Activated T-cell treated with anti-CD3 and anti-CD28 coated beads, Interleukin-2, amount 50 U/mL, for 1 hour (primary cell): ENCODE measurements around the gene MUC5B.
"Not testable (repeated sequence)": the region's sequence is repeated elsewhere in the genome, so short reads cannot be mapped to it uniquely, and the experiment has no call there.

Source experiments
- DNase-seq: peaks from one replicate; pipeline ENCODE4 v3.0.0-alpha.2; 2020

The MUC5B gene

DNA sequence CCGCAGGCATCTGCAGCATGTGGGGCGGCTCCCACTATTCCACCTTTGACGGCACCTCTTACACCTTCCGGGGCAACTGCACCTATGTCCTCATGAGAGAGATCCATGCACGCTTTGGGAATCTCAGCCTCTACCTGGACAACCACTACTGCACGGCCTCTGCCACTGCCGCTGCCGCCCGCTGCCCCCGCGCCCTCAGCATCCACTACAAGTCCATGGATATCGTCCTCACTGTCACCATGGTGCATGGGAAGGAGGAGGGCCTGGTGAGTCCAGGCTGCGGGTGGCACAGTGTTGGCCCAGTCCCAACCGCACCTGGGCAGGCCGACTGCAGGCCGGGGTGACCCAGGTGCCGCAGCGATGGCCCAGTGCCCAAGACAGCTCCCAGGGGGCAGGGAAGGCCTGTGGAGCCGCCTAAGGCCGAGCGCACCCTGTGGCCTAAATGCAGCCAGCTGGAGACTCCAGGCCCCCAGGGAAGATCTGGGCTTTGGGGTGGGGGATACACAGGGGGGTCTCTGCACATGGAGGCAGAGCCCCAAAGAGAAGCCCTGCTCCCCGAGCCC lies 31.3 kb downstream of the MUC5B start:
- DNase-seq: no peak

DNA sequence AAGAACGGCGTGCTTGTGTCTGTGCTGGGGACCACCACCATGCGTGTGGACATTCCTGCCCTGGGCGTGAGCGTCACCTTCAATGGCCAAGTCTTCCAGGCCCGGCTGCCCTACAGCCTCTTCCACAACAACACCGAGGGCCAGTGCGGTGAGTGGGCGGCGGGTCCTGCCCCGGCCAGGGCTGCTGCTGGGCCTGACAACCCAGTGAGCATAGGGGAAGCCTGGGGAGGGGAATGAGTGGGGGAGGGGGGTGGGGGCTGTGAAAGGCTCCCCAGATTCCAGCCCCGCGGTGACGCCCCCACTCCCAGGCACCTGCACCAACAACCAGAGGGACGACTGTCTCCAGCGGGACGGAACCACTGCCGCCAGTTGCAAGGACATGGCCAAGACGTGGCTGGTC lies 31.9 kb downstream of the MUC5B start:
- DNase-seq: no peak

DNA sequence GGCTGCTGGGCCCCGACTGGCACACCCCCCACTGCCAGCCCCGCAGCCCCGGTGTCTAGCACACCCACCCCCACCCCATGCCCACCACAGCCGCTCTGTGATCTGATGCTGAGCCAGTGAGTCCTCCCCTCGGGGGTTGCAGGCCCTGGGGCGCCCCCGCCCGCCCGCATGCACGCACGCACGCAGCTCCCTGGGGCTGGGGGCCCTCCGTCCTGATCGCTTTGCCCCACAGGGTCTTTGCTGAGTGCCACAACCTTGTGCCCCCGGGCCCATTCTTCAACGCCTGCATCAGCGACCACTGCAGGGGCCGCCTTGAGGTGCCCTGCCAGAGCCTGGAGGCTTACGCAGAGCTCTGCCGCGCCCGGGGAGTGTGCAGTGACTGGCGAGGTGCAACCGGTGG lies 32.3 kb downstream of the MUC5B start:
- no peak for DNase-seq

- no peak for DNase-seq
These were observed 33.6 kb downstream of the MUC5B start for GRCh38 chr11:1256257-1257045.

DNA sequence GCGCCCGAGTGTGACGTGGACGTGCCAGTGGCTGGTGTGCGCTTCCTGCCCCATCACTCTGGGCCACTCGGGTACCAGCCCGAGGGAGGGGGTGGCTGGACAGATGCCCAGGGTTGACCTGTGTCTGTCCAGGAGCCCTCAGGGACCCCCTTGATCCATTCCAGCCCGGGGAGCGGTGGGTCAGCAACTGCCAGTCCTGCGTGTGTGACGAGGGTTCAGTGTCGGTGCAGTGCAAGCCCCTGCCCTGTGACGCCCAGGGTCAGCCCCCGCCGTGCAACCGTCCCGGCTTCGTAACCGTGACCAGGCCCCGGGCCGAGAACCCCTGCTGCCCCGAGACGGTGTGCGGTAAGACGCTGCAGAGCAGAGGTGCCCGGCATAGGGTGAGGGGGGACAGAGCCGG lies 34.5 kb downstream of the MUC5B start:
- no peak for DNase-seq

DNA sequence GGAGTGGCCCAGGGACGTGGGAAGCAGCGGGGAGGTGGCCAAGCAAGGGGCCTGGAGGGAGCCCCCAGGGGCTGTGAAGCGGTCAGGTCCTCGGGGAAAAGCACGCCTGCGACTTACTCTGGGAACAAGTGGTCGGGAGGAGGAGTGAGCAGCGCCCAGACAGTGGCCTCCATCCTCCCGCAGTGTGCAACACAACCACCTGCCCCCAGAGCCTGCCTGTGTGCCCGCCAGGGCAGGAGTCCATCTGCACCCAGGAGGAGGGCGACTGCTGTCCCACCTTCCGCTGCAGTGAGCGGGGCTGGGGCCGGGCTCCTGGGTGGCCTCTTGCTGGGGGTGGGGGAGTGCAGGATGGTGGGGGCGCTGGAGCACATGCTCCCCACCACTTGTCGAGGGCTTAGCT lies 35.0 kb downstream of the MUC5B start:
- no peak for DNase-seq

GRCh38 chr11:1258401-1259075 lies 35.7 kb downstream of the MUC5B start:
- DNase-seq: no peak

DNA sequence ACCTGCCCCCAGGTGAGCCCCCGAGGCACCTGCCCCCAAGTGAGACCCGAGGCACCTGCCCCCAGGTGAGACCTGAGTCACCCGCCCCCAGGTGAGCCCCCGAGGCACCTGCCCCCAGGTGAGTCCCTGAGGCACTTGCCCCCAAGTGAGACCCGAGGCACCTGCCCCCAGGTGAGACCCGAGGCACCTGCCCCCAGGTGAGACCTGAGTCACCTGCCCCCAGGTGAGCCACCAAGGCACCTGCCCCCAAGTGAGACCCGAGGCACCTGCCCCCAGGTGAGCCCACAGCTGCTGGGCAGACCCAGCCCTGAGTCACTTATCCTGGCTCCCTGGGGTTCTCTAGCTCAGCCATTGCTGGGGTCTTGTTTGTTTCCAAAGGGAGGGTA lies 36.2 kb downstream of the MUC5B start:
- no peak for DNase-seq

DNA sequence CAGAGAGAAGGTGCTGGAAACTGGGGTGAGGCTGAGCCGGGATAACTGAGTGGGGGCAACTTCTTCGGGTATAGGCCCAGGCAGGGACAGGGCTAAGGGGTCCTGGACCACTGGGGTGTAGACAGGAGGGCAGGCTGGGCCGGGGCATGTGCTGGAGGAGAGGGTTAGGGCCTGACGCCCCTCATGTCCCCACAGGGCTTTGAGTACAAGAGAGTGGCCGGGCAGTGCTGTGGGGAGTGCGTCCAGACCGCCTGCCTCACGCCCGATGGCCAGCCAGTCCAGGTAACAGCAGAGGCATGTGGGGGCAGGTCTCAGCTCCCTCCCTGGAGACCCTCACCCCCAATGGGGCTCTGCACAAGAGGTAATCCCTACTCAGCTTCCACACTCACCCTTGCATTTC lies 36.7 kb downstream of the MUC5B start:
- DNase-seq: no peak

GRCh38 chr11:1260023-1260501 lies 37.2 kb downstream of the MUC5B start:
- DNase-seq: peak; percentile 57

DNA sequence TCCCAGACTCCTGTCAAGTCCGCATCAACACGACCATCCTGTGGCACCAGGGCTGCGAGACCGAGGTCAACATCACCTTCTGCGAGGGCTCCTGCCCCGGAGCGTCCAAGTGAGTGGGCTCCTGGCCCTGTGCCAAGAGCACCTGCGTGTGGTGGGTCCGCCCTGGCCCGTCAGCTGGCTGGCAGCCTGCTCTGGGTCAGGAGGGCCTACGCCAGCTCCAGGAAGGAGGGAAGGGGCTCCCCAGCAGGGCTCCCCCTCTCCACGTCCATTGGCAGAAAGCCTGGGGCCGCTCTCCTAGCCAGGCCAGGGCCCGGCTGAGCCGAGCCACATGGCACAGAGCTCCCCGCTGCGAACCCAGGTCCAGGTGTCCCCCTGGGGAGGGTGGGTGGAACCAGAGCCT lies 37.8 kb downstream of the MUC5B start:
- no peak for DNase-seq

DNA sequence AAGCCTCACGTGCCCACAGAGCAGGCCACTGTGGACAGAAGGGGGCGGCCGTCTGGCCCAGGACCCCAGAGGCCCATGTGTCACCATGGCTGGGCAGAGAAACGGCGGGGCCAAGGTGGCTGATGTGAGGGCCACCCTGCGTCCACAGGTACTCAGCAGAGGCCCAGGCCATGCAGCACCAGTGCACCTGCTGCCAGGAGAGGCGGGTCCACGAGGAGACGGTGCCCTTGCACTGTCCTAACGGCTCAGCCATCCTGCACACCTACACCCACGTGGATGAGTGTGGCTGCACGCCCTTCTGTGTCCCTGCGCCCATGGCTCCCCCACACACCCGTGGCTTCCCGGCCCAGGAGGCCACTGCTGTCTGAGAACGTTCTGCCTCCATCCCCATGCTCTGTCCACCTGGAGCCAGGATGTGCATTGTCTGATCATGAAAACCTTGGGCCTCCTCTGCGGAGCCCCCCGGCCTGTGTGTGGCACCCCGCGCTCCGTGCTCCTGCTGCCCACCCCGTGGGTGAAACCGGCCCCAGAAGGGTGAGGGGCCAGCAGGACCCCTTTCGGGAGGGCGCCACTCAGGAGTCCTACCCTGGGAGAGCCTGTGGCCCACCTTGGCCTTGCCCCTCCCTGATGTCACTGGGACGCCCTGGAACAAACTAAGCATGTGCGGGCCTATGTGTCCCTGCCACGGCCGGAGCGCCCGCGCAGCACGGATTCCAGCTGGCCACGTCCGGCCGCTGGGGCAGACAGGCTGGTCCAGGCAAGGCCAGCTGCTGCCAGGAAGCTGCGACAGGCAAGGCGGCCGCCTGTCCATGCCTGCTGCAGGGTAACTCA lies 38.6 kb downstream of the MUC5B start:
- DNase-seq: no peak

DNA sequence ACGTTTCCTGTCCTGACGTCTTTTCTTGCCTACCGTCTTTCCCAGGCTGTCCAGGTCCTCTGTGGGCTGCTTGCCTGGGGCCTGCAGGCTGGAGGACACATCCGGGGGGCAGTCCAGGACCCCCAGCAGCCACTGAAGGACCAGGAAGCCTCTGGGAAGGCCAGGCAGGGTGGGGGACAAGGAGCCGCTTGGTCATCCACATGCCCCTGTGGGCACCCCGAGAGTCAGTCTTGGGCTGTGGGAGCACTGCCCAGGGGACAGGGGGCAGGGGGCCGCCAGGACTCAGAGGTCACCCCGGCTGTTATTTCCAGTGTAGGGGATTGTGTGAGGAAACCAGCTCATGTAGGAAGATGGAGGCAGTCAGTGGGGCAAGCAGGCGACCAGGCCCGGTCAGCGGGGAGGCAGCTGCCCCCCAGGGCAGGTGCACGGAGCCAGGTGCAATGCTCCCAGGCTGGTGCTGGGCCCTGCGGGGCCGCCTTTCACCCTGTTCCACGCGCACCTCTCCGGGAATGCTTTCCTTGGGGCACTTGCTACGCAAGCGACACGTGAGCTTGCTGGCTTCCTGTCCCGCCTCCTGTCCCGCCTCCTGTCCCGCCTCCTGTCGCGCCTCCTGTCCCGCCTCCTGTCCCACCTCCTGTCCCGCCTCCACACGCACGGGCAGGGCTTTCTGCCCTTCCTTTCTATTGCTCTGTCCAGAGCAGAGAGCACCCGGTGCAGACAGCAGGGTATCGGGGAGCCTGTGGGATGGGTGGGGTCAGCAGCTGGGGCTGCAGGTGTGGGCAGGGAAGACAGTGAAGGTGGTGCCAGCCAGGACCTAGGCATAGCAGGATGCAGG lies 39.5 kb downstream of the MUC5B start:
- DNase-seq: peak; percentile 86

- no peak for DNase-seq
These were observed 40.1 kb downstream of the MUC5B start for GRCh38 chr11:1263010-1263409.

GRCh38 chr11:1264444-1264843 lies 41.6 kb downstream of the MUC5B start:
- not testable (repeated sequence) for DNase-seq

- DNase-seq: not testable (repeated sequence)
These were observed 42.6 kb downstream of the MUC5B start for GRCh38 chr11:1265480-1265879.

DNA sequence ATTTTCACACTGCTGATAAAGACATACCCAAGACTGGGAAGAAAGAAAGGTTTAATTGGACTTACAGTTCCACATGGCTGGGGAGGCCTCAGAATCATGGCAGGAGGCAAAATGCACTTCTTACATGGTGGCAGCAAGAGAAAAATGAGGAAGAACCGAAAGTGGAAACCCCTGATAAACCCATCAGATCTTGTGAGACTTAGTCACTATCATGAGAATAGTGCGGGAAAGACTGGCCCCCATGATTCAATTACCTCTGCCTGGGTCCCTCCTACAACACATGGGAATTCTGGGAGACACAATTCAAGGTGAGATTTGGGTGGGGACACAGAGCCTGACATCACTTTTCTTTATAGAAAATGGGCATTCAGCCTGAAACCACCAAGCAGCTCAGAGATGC lies 44.1 kb downstream of the MUC5B start:
- not testable (repeated sequence) for DNase-seq

DNA sequence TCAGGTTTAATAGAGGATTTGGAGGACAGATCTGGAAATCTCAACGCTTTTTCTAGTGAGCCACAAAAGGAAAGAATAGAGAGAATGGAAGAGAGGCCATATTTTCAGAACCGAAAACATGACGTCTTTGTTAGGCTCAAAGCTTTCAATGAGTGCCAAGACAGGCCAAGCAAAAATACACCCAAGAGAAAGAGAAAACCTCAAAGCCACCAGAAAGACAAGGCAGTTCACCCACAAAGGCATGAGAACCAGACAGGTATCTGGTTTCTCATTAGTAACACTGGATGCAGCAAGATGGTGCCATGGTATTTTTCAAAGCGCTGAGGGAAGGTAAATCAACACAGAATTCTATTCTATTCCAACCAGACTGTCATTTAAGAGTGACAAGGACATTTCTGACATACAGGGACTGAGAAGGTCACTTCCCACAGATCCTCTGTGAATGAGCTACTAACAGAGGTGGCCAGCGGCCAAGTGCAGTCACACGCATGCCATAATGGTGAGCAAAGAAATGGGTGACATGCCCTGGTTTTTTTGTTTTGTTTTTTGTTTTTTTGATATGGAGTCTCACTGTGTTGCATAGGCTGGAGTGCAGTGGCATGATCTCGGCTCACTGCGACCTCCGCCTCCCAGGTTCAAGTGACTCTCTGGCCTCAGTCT lies 44.7 kb downstream of the MUC5B start:
- no peak for DNase-seq

DNA sequence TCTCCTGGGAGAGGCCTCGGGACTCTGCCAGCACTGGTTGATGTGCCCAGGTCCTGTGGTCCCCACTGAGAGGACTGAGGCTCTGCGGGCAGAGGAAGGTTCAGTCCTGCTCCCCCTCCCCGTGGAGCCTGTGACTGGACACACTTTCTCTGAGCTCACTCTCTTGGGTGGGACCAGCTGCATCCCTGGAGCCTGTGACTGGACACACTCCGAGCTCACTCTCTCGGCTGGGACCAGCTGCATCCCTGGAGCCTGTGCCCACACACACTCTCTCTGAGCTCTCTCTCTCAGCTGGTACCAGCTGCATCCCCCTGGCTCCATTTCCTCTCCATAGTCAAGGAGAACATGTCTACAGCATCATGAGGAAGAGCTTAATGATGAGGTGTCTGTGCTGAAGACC lies 47.1 kb downstream of the MUC5B start:
- DNase-seq: no peak

- no peak for DNase-seq
These were observed 47.6 kb downstream of the MUC5B start for GRCh38 chr11:1270476-1270875.

DNA sequence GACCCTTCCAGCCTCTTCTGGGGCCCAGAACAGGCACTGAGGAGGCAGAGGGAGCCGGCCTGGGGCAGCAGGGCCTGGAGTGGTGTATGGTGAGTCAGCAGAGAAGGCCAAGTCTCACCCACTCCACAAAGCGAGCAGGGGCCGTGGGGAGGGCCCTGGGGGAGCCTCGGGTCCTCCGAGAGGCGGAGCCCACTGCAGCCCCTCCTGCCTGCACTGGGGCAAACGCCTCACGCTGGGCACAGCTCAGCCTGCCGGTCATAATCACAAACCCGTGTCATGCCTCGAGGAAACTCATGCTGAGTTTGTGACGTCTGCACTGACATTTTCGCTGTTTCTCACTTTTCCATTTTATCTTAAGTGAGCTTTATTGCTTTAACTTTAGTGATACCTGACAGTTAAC lies 48.1 kb downstream of the MUC5B start:
- DNase-seq: no peak

DNA sequence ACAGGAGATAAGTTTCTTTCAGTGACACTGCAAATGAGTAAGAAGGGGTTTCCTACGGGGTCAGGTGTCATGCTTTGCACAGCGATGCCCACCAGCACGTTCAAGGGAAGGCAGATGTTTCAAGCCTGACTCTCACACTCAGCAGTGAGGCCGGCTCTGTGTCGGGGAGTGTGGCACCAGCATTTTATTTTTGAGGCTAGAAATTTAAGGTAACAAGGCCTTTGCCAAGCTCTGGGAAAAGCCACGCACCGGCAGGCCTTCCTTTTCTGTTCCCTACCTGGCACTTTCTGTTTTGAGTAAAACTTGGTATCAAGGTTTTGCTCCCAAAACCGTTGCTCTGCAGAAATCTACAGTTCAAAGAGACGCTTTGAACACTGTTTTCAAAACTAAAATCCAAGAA lies 48.5 kb downstream of the MUC5B start:
- no peak for DNase-seq
